Measurements from ENCODE around the gene GPC6.

Gene GPC6

DNA sequence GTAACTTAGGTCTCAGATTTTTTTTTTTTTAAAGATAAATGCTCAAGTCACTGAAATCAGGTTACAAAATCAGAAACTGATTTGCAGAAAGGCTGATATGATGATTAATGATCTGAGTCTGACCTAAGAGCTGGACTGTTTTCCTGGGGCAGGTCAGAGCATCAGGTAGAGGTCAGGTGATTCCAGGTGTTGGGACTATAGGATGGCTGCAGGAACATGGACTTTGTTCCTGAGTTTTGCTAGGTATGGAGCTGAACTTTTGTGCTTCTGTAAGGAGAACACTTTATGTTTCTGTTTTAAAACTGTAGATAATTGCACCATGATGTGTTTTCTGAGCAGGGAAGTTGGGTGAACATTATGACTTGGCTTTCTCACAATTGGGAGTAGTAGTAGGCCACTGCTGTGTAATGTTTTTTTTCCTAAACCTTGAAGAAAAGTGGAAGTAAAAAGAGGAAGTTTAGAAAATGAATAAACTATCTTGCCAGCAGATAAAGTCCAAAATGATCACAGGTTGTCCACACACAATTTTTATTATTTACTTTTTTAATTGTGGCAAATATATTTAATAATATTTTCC is 955.7 kb downstream of the GPC6 start:
- no peak overlapping the region for H3K4me3 ChIP-seq (ENCODE audit: low read depth, low read length)
- no peak for DNase-seq (ENCODE audit: low read depth)
- TF ChIP-seq, protein P1, sequence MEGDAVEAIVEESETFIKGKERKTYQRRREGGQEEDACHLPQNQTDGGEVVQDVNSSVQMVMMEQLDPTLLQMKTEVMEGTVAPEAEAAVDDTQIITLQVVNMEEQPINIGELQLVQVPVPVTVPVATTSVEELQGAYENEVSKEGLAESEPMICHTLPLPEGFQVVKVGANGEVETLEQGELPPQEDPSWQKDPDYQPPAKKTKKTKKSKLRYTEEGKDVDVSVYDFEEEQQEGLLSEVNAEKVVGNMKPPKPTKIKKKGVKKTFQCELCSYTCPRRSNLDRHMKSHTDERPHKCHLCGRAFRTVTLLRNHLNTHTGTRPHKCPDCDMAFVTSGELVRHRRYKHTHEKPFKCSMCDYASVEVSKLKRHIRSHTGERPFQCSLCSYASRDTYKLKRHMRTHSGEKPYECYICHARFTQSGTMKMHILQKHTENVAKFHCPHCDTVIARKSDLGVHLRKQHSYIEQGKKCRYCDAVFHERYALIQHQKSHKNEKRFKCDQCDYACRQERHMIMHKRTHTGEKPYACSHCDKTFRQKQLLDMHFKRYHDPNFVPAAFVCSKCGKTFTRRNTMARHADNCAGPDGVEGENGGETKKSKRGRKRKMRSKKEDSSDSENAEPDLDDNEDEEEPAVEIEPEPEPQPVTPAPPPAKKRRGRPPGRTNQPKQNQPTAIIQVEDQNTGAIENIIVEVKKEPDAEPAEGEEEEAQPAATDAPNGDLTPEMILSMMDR (IDR thresholded peaks at IDR 0.05; ENCODE audit: low read depth, low read length, missing control alignments), result no peak

DNA sequence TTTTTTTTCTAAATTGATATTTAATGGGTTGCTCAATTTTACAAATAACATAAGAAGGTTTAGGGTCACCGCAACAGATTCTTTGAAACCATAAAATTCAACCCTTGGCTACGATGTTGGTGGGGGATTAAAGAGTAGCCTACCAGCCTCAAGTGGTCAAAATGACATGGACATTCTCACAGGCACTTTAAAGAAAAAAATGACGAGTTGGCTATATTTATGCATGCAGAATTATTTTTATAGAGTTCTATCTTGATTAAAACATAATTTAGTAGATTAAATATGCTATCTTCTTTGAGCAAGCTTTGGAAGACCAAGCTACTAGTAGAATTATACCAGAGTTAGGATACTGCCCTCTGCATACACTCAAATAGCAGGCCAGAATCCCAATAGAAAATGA is 959.9 kb downstream of the GPC6 start:
- TF ChIP-seq, protein P1 (IDR thresholded peaks at IDR 0.05; ENCODE audit: low read depth, low read length, missing control alignments), result no peak
- DNase-seq (ENCODE audit: low read depth), result no peak
- H3K4me3 ChIP-seq (ENCODE audit: low read depth, low read length), result no peak overlapping the region

DNA sequence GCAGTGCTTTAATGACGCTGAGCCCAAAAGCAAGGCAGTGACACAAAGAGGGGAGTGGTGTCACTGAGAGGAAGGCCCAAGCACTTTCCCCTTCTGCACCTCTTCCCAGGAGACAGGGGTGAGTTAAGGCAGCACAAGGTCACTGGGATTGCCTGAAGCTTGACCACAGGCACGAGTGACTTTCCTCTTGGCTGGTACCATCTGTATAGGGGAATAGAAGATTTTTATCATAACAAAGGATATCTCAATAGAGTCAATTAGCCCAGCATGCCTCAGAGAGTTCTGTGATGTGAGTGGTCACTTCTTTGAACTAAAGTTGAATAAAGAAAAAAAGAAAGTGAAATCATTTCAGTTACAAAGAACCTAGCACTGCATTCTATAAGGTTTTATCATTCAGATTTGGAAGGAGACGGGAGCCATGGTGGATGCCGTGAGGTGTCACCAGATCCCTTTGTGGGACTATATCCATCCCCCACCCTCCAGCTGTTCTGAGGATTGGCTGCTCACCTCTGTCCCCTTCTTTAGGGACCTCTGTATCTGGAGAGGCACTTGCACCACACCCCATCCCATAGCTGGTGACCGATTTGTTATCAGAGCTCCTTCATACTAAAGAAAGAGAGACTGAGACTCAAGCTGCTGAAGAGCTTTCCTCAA is 961.7 kb downstream of the GPC6 start:
- DNase-seq (ENCODE audit: low read depth), result no peak
- H3K4me3 ChIP-seq (ENCODE audit: low read depth, low read length), result no peak overlapping the region
- TF ChIP-seq, protein P1 (IDR thresholded peaks at IDR 0.05; ENCODE audit: low read depth, low read length, missing control alignments), result no peak

DNA sequence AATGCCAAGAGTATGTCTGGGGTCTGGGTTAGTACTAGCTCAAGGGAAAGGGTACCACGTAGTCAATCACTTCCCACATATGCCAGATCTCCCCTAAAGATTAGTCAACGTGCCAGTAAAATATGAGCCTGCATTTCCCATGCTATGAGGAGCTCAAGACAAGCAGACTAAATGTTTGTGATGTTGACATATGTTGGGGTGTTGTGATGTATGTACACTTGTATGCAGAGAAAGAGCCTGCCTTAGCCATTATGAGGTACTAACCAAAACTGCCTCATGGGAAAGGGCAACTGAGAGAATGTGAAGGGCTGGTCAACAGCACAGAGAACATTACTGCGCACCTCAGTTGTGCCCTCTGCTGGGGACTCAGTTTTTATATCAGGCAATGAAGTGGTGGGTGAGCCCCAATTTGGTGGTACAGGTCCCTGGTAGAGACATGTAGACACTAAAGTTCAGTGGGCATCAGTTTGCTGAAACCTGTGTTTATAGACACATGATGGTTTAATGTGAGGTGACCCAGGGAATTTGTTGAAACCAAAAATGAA is 965.9 kb downstream of the GPC6 start:
- no peak for DNase-seq (ENCODE audit: low read depth)
- no peak overlapping the region for H3K4me3 ChIP-seq (ENCODE audit: low read depth, low read length)
- TF ChIP-seq, protein P1 (IDR thresholded peaks at IDR 0.05; ENCODE audit: low read depth, low read length, missing control alignments), result peak; percentile 45

DNA sequence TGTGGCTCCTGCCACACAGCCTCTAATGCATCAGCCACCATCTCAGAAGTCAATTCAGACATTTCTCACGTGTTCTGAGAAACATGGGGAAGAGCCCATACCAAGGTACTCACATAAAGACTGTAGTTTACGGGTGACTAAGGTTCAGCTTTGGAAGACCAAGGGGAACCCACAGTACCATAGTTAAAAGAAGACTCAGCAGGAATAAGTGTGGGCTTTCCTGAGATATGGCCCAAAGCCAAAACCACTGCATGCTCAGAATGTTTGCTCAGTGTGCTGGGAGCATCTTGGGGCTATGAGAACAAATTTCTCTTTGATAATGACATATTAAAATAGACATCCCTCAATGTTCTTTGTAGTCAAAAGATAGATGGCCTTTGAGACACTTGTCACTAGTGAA is 969.1 kb downstream of the GPC6 start:
- no peak for DNase-seq (ENCODE audit: low read depth)
- TF ChIP-seq, protein P1 (IDR thresholded peaks at IDR 0.05; ENCODE audit: low read depth, low read length, missing control alignments), result no peak

DNA sequence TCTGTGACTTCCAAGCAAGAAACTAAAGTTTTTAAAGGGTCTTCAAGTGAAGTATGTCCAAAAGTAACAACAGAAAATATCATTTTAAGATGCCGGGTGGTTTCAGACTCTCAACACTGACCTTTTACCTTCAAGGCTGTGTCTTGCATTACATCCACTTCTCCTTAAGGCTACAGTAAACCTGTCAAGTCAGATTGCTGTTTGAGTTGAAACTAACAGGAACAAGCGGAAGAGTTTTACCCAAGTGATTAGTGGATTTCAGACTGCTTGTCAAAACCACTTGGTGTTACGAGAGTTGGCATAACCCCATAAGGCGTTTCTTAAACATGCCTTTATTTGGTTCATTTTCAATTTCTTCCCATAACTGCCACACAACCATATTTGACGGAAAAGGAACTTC is 969.8 kb downstream of the GPC6 start:
- TF ChIP-seq, protein P1 (IDR thresholded peaks at IDR 0.05; ENCODE audit: low read depth, low read length, missing control alignments), result no peak
- DNase-seq (ENCODE audit: low read depth), result no peak

More for the DNA sequence above, 969.1 kb downstream of the GPC6 start:
- no peak overlapping the region for H3K4me3 ChIP-seq (ENCODE audit: low read depth, low read length)

More for the DNA sequence above, 969.8 kb downstream of the GPC6 start:
- no peak overlapping the region for H3K4me3 ChIP-seq (ENCODE audit: low read depth, low read length)

Measured in GM12864 (cell line).